ENCODE measurements around the gene JPH3. TPM values are rescaled to one million over a fixed set of nuclear protein-coding genes. Genes with fewer than 3 reads are reported as not detected.

JPH3 gene
- total RNA-seq, 1 experiment from 2014 or later = 32.7 TPM

DNA sequence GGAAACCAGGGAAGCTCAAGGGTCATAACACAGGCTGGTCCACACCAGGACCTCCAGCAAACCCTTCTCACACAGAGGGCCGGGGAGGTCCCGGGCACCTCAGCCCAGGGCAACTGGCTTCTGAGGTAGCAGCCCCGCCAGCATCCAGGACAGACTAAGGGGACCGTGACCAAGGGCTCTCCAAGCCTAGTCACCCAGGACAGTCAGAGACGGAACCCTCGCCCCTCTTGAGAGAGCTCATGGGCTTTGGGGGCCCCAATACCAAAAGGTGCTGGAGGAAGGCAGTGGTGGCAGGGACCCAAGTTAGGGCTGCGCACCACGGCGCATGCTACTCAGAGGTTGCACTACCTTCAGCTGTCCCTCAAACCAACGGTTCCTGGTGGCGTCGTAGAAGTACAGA lies 108.6 kb downstream of the JPH3 start:
- Mint-ChIP-seq H3K27ac (0 out of 7 replicates have a peak overlapping the region, but pooled peaks of 2 of the 3 experiments have one; percentile 18 to 44), H3K4me3 (no peak overlapping the region), H3K27me3 (ENCODE audit: low read depth) (no peaks in the 10 kb centered on the region; the same call in none of the 2 replicates), H3K36me3 (ENCODE audit: insufficient read depth in 1 of 3, low read depth in 3 of 3) (peaks cover 18 to 63% (median 49%) of the 10 kb centered on the region in 3 experiments; a peak in 6 of 7 replicates), H3K4me1 (peaks cover 3 to 10% of the 10 kb centered on the region in 2 experiments), H3K9me3 (no peaks in the 10 kb centered on the region)
- no peaks in the 10 kb centered on the region for H3K4me1 ChIP-seq (ENCODE audit: insufficient read depth, low read length)
- no peaks in the 10 kb centered on the region for H3K9me3 ChIP-seq (ENCODE audit: control insufficient read depth, low read depth, low read length)
- no peak overlapping the region for H3K4ac ChIP-seq (ENCODE audit: low read depth, low read length)
- no peak overlapping the region for H2BK20ac ChIP-seq (ENCODE audit: low read depth, low read length, poor library complexity, severe bottlenecking)
- H2BK15ac ChIP-seq (ENCODE audit: low read depth, low read length) = no peak overlapping the region
- no CpG with 5 or more reads among the region's 12 CpGs for WGBS (ENCODE audit: extremely low coverage, insufficient read length, low lambda C conversion rate)
- no peaks in the 10 kb centered on the region for H3K79me1 ChIP-seq (ENCODE audit: insufficient read depth, low read depth, low read length, poor library complexity, severe bottlenecking)
- H2BK120ac ChIP-seq (ENCODE audit: low read depth, low read length, poor library complexity, severe bottlenecking) = no peak overlapping the region
- no peak overlapping the region for H3T11ph ChIP-seq (ENCODE audit: low read length)
- TF ChIP-seq, protein P1, sequence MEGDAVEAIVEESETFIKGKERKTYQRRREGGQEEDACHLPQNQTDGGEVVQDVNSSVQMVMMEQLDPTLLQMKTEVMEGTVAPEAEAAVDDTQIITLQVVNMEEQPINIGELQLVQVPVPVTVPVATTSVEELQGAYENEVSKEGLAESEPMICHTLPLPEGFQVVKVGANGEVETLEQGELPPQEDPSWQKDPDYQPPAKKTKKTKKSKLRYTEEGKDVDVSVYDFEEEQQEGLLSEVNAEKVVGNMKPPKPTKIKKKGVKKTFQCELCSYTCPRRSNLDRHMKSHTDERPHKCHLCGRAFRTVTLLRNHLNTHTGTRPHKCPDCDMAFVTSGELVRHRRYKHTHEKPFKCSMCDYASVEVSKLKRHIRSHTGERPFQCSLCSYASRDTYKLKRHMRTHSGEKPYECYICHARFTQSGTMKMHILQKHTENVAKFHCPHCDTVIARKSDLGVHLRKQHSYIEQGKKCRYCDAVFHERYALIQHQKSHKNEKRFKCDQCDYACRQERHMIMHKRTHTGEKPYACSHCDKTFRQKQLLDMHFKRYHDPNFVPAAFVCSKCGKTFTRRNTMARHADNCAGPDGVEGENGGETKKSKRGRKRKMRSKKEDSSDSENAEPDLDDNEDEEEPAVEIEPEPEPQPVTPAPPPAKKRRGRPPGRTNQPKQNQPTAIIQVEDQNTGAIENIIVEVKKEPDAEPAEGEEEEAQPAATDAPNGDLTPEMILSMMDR (conservative IDR thresholded peaks at IDR 0.05) = no peak
- H2BK12ac ChIP-seq (ENCODE audit: insufficient read length, low read depth, low read length) = no peak overlapping the region
- H3K27me3 ChIP-seq (ENCODE audit: insufficient read depth, low read length) = no peaks in the 10 kb centered on the region
- no peak overlapping the region for H4K91ac ChIP-seq (ENCODE audit: insufficient read length, low read depth, low read length)
- DNase-seq = no peak
- H2AFZ ChIP-seq (ENCODE audit: low read length) = no peak overlapping the region
- H3K9ac ChIP-seq (ENCODE audit: extremely low read depth, insufficient read length, low read length) = no peak overlapping the region
- no peak overlapping the region for H3K4me2 ChIP-seq (ENCODE audit: insufficient read depth, insufficient read length, low read length)
- no peak overlapping the region for H2AK5ac ChIP-seq (ENCODE audit: insufficient read length, low read length)
- no peak overlapping the region for H4K8ac ChIP-seq (replicated peaks; ENCODE audit: insufficient read length, low read depth, low read length)
- no peaks in the 10 kb centered on the region for H3K23me2 ChIP-seq (ENCODE audit: insufficient read length, low read depth, low read length, poor library complexity, severe bottlenecking)
- no peak overlapping the region for H3K23ac ChIP-seq (ENCODE audit: insufficient read length, low read depth, low read length)
- no peak overlapping the region for H2BK5ac ChIP-seq (ENCODE audit: insufficient read length, low read length)
- H3K18ac ChIP-seq (ENCODE audit: insufficient read length, low read depth, low read length) = no peak overlapping the region
- H3K79me2 ChIP-seq (ENCODE audit: insufficient read depth, low read length) = no peaks in the 10 kb centered on the region
- H4K5ac ChIP-seq (ENCODE audit: insufficient read length, low read depth, low read length) = no peak overlapping the region
- H3K56ac ChIP-seq (ENCODE audit: insufficient read length, low read depth, low read length) = no peak overlapping the region
- no peak overlapping the region for H3K14ac ChIP-seq (ENCODE audit: insufficient read depth, low read length)
- H4K20me1 ChIP-seq (ENCODE audit: control insufficient read depth, insufficient read depth, insufficient read length) = no peaks in the 10 kb centered on the region
- H3K27ac ChIP-seq (ENCODE audit: insufficient read length, low read depth, low read length) = no peak overlapping the region

All from H9 (cell line).